ENCODE data around the gene CNOT10. TPM values are rescaled to one million over a fixed set of nuclear protein-coding genes. Genes with fewer than 3 reads are reported as not detected.
"Not testable (repeated sequence)": the region's sequence is repeated elsewhere in the genome, so short reads cannot be mapped to it uniquely, and the experiment has no call there.

CNOT10 gene
- total RNA-seq, 5 donors from 2014 or later (not counting 1 experiment from before 2014, with no cell fraction given) = 39.4 to 49.3 (median 45.0) TPM

- DNase-seq = no peak
- CTCF ChIA-PET = interaction anchor here (0.7 to 1.2 kb wide), 2 partner anchors 439 to 706 kb away, joined by 3 to 5 read pairs; no protein-coding TSS in a partner anchor
- no peaks in the 10 kb centered on the region for H3K27me3 ChIP-seq (replicated peaks in 1 of 2; ENCODE audit: control insufficient read depth in 2 of 2, extremely low read depth in 1 of 2, insufficient read depth in 2 of 2, low read length in 1 of 2)
- H3K4me1 ChIP-seq (ENCODE audit: control insufficient read depth in 1 of 2, extremely low read depth in 1 of 2, insufficient read depth in 2 of 2, low read length in 2 of 2) = no peaks in the 10 kb centered on the region
- H3K9me3 ChIP-seq = no peaks in the 10 kb centered on the region
- no peaks in the 10 kb centered on the region for H3K36me3 ChIP-seq (ENCODE audit: control insufficient read depth in 2 of 2, extremely low read depth in 1 of 2, insufficient read depth in 1 of 2, low read length in 1 of 2)
- no peak overlapping the region for H3K27ac ChIP-seq (ENCODE audit: low read length)
- H3K4me3 ChIP-seq (ENCODE audit: control insufficient read depth in 1 of 2, extremely low read depth in 1 of 2, low read length in 1 of 2) = no peak overlapping the region
- no peaks in the 10 kb centered on the region for H3K4me1 Mint-ChIP-seq
- H3K9me3 Mint-ChIP-seq = no peaks in the 10 kb centered on the region
- H3K27me3 Mint-ChIP-seq = peaks cover 0 to 11% of the 10 kb centered on the region in 2 donors
- POLR2A ChIA-PET = no interaction called here
- H3K27ac Mint-ChIP-seq = no peak overlapping the region
- H3K36me3 Mint-ChIP-seq = no peaks in the 10 kb centered on the region
- ATAC-seq (replicated peaks in 1 of 4) = no peak
- no CpG with 5 or more reads among the region's 3 CpGs for WGBS (ENCODE audit: insufficient coverage)
- H3K4me3 Mint-ChIP-seq = no peak overlapping the region
Measured at GRCh38 chr3:32667072-32667582, 17.9 kb upstream of the CNOT10 start.

- H3K36me3 Mint-ChIP-seq; H3K36me3 ChIP-seq (ENCODE audit: control insufficient read depth in 2 of 2, extremely low read depth in 1 of 2, insufficient read depth in 1 of 2, low read length in 1 of 2); H3K27me3 ChIP-seq (replicated peaks in 1 of 2; ENCODE audit: control insufficient read depth in 2 of 2, extremely low read depth in 1 of 2, insufficient read depth in 2 of 2, low read length in 1 of 2); H3K9me3 Mint-ChIP-seq; H3K4me1 ChIP-seq (ENCODE audit: control insufficient read depth in 1 of 2, extremely low read depth in 1 of 2, insufficient read depth in 2 of 2, low read length in 2 of 2); H3K4me3 ChIP-seq (ENCODE audit: control insufficient read depth in 1 of 2, extremely low read depth in 1 of 2, low read length in 1 of 2); H3K4me3 Mint-ChIP-seq; H3K27ac Mint-ChIP-seq; DNase-seq; POLR2A ChIA-PET; H3K4me1 Mint-ChIP-seq; H3K27ac ChIP-seq (ENCODE audit: low read length); H3K9me3 ChIP-seq; ATAC-seq (replicated peaks in 1 of 4): not testable (repeated sequence)
- peaks cover 2 to 11% of the 10 kb centered on the region in 2 donors for H3K27me3 Mint-ChIP-seq
- WGBS (ENCODE audit: insufficient coverage) = 79% methylated on average over 3 of the region's 6 CpGs
- CTCF ChIA-PET = interaction anchor here in 1 of 2 donors (1.4 kb wide), 1 partner anchor 159 kb away, joined by 3 read pairs; no protein-coding TSS in a partner anchor
Measured at GRCh38 chr3:32669226-32669625, 15.8 kb upstream of the CNOT10 start.

- not testable (repeated sequence) for H3K4me3 Mint-ChIP-seq
- CTCF ChIA-PET = interaction anchor here in 1 of 2 donors (0.7 kb wide), 1 partner anchor 871 kb away, joined by 3 read pairs; no protein-coding TSS in a partner anchor
Measured at GRCh38 chr3:32673730-32674129, 11.3 kb upstream of the CNOT10 start.

GRCh38 chr3:32675164-32675563 is 9.8 kb upstream of the CNOT10 start:
- Histone ChIP-seq H3K27me3 (replicated peaks in 1 of 2; ENCODE audit: control insufficient read depth in 2 of 2, extremely low read depth in 1 of 2, insufficient read depth in 2 of 2, low read length in 1 of 2) (peaks cover 0 to 5% of the 10 kb centered on the region in 2 experiments), H3K36me3 (ENCODE audit: control insufficient read depth in 2 of 2, extremely low read depth in 1 of 2, insufficient read depth in 1 of 2, low read length in 1 of 2) (no peaks in the 10 kb centered on the region), H3K27ac (ENCODE audit: low read length) (no peak overlapping the region), H3K4me3 (ENCODE audit: control insufficient read depth in 1 of 2, extremely low read depth in 1 of 2, low read length in 1 of 2) (no peak overlapping the region), H3K4me1 (ENCODE audit: control insufficient read depth in 1 of 2, extremely low read depth in 1 of 2, insufficient read depth in 2 of 2, low read length in 2 of 2) (no peaks in the 10 kb centered on the region), H3K9me3 (no peaks in the 10 kb centered on the region)
- no peak for ATAC-seq (replicated peaks in 1 of 4)
- Mint-ChIP-seq H3K4me1 (no peaks in the 10 kb centered on the region), H3K27me3 (peaks cover 2 to 8% of the 10 kb centered on the region in 2 donors), H3K4me3 (no peak overlapping the region), H3K27ac (no peak overlapping the region), H3K9me3 (no peaks in the 10 kb centered on the region), H3K36me3 (no peaks in the 10 kb centered on the region)
- no CpG with 5 or more reads among the region's 2 CpGs for WGBS (ENCODE audit: insufficient coverage)
- ChIA-PET POLR2A (interaction anchor here in 1 of 2 donors (0.6 kb wide), 1 partner anchor 144 kb away, joined by 5 read pairs; no protein-coding TSS in a partner anchor), CTCF (interaction anchor here in 1 of 2 donors (0.6 kb wide), 2 partner anchors 387 to 401 kb away, joined by 3 read pairs; no protein-coding TSS in a partner anchor)
- no peak for DNase-seq

More at GRCh38 chr3:32673730-32674129, 11.3 kb upstream of the CNOT10 start:
- H3K4me1 Mint-ChIP-seq; DNase-seq; H3K36me3 ChIP-seq (ENCODE audit: control insufficient read depth in 2 of 2, extremely low read depth in 1 of 2, insufficient read depth in 1 of 2, low read length in 1 of 2); H3K9me3 ChIP-seq; POLR2A ChIA-PET; H3K36me3 Mint-ChIP-seq; H3K27ac ChIP-seq (ENCODE audit: low read length); H3K4me3 ChIP-seq (ENCODE audit: control insufficient read depth in 1 of 2, extremely low read depth in 1 of 2, low read length in 1 of 2); H3K9me3 Mint-ChIP-seq; H3K27ac Mint-ChIP-seq; H3K4me1 ChIP-seq (ENCODE audit: control insufficient read depth in 1 of 2, extremely low read depth in 1 of 2, insufficient read depth in 2 of 2, low read length in 2 of 2); H3K27me3 ChIP-seq (replicated peaks in 1 of 2; ENCODE audit: control insufficient read depth in 2 of 2, extremely low read depth in 1 of 2, insufficient read depth in 2 of 2, low read length in 1 of 2); ATAC-seq (replicated peaks in 1 of 4): not testable (repeated sequence)
- H3K27me3 Mint-ChIP-seq = peaks cover 2 to 11% of the 10 kb centered on the region in 2 donors
- no CpG with 5 or more reads among the region's 3 CpGs for WGBS (ENCODE audit: insufficient coverage)

GRCh38 chr3:32675650-32676049 is 9.3 kb upstream of the CNOT10 start:
- ChIA-PET CTCF (interaction anchor here in 1 of 2 donors (0.6 kb wide), 1 partner anchor 440 kb away, joined by 4 read pairs; no protein-coding TSS in a partner anchor), POLR2A (no interaction called here)
- peaks cover 0 to 5% of the 10 kb centered on the region in 2 experiments for H3K27me3 ChIP-seq (replicated peaks in 1 of 2; ENCODE audit: control insufficient read depth in 2 of 2, extremely low read depth in 1 of 2, insufficient read depth in 2 of 2, low read length in 1 of 2)
- Mint-ChIP-seq H3K4me1 (no peaks in the 10 kb centered on the region), H3K4me3 (no peak overlapping the region), H3K36me3 (no peaks in the 10 kb centered on the region), H3K9me3 (no peaks in the 10 kb centered on the region), H3K27me3 (peaks cover 2 to 8% of the 10 kb centered on the region in 2 donors), H3K27ac (no peak overlapping the region)
- no peak overlapping the region for H3K27ac ChIP-seq (ENCODE audit: low read length)
- no peaks in the 10 kb centered on the region for H3K36me3 ChIP-seq (ENCODE audit: control insufficient read depth in 2 of 2, extremely low read depth in 1 of 2, insufficient read depth in 1 of 2, low read length in 1 of 2)
- no peaks in the 10 kb centered on the region for H3K9me3 ChIP-seq
- no peaks in the 10 kb centered on the region for H3K4me1 ChIP-seq (ENCODE audit: control insufficient read depth in 1 of 2, extremely low read depth in 1 of 2, insufficient read depth in 2 of 2, low read length in 2 of 2)
- ATAC-seq (replicated peaks in 1 of 4) (no peak), DNase-seq (no peak)
- no peak overlapping the region for H3K4me3 ChIP-seq (ENCODE audit: control insufficient read depth in 1 of 2, extremely low read depth in 1 of 2, low read length in 1 of 2)
- WGBS (ENCODE audit: insufficient coverage) = no CpG with 5 or more reads among the region's 1 CpG

GRCh38 chr3:32681811-32682210 is 3.2 kb upstream of the CNOT10 start:
- Mint-ChIP-seq H3K4me3 (no peak overlapping the region), H3K27me3 (no peaks in the 10 kb centered on the region), H3K9me3 (no peaks in the 10 kb centered on the region), H3K27ac (no peak overlapping the region), H3K36me3 (no peaks in the 10 kb centered on the region), H3K4me1 (peaks cover 20 to 25% (median 23%) of the 10 kb centered on the region in 3 donors)
- Histone ChIP-seq H3K27me3 (replicated peaks in 1 of 2; ENCODE audit: control insufficient read depth in 2 of 2, extremely low read depth in 1 of 2, insufficient read depth in 2 of 2, low read length in 1 of 2) (no peaks in the 10 kb centered on the region), H3K4me1 (ENCODE audit: control insufficient read depth in 1 of 2, extremely low read depth in 1 of 2, insufficient read depth in 2 of 2, low read length in 2 of 2) (peaks cover 13 to 16% of the 10 kb centered on the region in 2 experiments), H3K36me3 (ENCODE audit: control insufficient read depth in 2 of 2, extremely low read depth in 1 of 2, insufficient read depth in 1 of 2, low read length in 1 of 2) (no peaks in the 10 kb centered on the region), H3K4me3 (ENCODE audit: control insufficient read depth in 1 of 2, extremely low read depth in 1 of 2, low read length in 1 of 2) (no peak overlapping the region), H3K9me3 (no peaks in the 10 kb centered on the region), H3K27ac (ENCODE audit: low read length) (no peak overlapping the region)
- DNase-seq = no peak
- CTCF ChIA-PET = interaction anchor here in 1 of 2 donors (0.6 to 0.8 kb wide), 2 partner anchors 17 to 384 kb away, joined by 3 to 5 read pairs; no protein-coding TSS in a partner anchor
- POLR2A ChIA-PET = no interaction called here
- ATAC-seq (replicated peaks in 1 of 4) = no peak
- whole genome bisulfite sequencing (ENCODE audit: insufficient coverage) = no CpG with 5 or more reads among the region's 4 CpGs

Data from T-cell (primary cell).